Hematopoietic multipotent progenitor cell treated with erythropoietin and hydrocortisone succinate and interleukin-3 and kit ligand, for 8 days (in vitro differentiated cells): ENCODE data around the gene PMEL.
"Not testable (repeated sequence)": the region's sequence is repeated elsewhere in the genome, so short reads cannot be mapped to it uniquely, and the experiment has no call there.

Source experiments
- DNase-seq: peaks from one replicate; pipeline ENCODE4 v3.0.0-alpha.2; 2015

The PMEL gene

DNA sequence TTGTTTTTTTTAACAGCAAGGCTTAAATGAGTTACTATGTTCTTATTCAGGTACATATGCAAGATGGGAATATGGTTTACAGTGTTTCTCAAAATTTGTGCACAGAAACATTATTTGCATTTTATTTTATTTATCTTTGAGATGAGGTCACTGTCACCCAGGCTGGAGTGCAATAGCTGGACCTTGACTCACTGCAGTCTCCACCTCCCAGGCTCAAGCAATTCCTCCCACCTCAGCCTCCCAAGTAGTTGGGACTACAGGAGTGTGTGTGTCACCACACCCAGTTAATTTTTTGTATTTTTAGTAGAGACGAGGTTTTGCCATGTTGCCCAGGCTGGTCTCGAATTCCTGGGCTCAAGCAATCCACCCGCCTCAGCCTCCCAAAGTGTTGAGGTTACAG, 46.8 kb downstream of the PMEL start:
- DNase-seq: not testable (repeated sequence)

DNA sequence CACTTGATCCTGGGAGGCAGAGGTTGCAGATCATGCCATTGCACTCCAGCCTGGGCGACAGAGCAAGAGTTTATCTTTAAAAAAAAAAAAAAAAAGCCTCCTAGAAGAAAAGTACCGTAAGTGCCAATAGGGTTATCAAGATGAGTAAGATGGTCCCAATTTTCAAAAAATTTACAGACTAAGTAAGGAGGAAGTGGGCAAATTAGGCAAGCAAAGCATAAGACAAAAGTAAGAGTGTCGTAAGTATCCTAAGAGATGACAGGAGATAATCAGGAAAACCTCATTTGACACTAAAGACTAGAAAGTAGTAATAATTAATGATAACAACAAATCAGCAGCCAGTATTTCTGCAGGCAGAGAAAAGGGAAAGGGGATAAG, 50.4 kb downstream of the PMEL start:
- no peak for DNase-seq

DNA sequence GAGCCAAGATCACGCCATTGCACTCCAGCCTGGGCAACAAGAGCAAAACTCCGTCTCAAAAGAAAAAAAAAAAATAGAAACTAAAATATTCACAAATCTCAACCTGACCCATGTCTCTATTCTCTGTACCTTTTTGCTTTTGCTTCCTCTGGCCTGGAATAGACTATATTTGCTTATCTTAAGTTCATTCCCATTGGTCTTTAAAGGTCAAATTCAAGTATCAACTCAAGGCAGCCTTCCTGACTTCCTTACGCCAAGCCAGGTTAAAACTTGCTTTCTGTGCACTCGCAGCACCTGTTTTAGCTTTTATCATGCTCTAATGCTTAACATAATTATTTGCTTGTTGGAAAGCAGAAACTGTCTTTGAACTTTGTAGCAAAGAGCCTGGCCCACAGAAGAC, 52.9 kb downstream of the PMEL start:
- no peak for DNase-seq

DNA sequence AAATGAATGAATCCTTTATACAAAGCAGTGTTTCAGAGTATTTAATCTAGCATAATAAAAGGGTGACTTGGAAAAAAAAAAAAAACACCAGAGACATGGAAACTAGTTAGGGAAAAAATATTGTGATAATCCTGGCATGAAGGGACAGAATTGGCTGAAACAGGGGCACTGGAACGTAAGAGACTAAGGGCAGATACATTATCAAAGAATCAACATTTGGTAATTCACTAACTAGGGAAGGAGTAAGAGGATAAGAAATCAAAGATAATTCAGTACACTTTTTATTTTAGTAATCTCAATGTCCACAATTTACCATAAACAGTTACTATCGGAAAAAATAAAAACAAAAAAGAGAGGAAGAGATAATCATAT, 56.3 kb downstream of the PMEL start:
- DNase-seq: no peak

DNA sequence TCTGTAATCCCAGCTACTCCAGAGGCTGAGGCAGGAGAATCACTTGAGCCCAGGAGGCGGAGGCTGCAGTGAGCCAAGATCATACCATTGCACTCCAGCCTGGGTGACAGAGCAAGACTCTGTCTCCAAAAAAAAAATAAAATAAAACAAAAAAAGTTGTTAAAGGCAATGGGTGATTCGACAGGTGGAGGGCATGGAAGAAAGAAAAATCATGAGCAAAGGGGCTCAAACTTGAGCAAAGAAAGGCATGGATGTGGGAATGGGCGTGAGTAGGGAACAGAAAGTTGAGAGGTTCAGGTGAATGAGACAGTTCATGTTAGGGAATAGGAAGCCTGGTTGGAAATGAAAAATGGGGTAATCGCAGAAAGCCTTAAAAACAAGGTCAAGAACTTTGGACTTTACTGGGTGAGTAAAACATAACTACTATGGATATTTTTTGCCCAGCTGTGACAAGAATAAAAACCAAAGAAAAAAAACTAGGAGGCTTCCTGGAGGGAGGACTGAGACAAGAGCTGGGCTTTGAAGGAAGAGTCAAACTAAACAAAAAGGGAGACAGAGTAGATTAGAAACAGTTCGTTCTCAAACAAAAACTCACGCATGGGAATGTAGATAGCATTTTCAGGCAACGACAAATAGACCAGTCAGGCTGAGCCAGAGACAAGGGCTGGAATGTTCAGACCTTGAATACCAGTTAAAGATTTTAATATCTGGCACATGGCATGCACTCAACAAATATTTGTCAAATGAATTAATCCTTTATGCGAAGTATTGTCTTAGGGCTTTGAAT, 56.9 kb downstream of the PMEL start:
- no peak for DNase-seq

DNA sequence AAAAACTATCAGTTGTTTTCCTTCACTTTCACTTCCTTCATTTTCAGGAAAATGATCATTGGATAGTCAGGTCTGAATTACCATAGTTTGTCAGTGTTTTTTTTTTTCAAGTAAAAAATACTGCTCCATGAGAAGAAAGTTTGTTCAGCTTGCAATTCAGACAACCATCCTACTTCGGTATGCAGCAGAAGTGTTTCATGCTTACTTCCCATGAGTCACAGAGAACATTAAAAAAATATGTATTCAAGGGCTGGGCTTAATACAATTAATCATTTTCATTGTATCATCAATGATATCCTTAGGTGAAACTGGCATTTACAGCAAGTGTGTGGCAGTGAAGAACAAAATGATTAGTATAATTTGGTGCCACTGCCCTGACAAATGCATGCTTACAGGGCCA, 59.8 kb downstream of the PMEL start:
- no peak for DNase-seq
